SH-SY5Y (cell line): ENCODE data around the gene RHEBL1.

Experiments
- GATA2 ChIP-seq: IDR thresholded peaks from 2 replicates; pipeline ENCODE4 v1.6.1; 2011; ENCODE audit warnings: mild to moderate bottlenecking, low read depth, low read length
- GATA3 ChIP-seq: IDR thresholded peaks from 2 replicates; pipeline ENCODE4 v1.6.1; 2011; ENCODE audit warnings: low read depth, mild to moderate bottlenecking, low read length, moderate library complexity

The RHEBL1 gene

DNA sequence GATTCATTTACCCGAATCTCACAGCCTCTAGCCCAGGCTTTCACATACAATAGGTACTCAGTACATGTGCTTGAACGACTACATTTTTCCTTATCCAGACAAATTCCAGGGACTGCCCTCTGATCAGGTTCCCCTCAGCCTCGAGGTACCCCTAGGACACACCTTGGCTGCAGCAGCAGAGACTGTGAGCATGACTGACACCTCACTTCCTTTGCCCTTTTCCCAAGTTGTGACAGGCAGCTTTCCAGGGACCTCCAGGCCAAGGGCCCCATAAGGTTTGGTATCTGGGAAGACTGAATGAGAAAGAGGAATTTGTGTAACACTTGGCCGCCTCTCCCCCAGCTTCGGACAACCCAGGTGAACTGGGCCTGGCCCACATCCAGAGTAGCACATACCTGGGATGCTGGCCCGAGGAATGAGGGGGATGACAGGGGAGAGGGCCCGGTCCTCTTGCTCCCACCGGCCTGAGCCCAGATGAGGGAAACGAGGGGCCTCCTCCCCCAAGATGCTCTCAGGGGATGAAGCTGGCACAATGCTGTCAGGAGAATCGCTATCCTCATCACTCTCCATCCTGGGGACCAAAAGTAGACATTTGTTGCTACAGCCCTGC lies 41.0 kb downstream of the RHEBL1 start:
- no peak for TF ChIP-seq GATA3
- TF ChIP-seq GATA2: no peak

DNA sequence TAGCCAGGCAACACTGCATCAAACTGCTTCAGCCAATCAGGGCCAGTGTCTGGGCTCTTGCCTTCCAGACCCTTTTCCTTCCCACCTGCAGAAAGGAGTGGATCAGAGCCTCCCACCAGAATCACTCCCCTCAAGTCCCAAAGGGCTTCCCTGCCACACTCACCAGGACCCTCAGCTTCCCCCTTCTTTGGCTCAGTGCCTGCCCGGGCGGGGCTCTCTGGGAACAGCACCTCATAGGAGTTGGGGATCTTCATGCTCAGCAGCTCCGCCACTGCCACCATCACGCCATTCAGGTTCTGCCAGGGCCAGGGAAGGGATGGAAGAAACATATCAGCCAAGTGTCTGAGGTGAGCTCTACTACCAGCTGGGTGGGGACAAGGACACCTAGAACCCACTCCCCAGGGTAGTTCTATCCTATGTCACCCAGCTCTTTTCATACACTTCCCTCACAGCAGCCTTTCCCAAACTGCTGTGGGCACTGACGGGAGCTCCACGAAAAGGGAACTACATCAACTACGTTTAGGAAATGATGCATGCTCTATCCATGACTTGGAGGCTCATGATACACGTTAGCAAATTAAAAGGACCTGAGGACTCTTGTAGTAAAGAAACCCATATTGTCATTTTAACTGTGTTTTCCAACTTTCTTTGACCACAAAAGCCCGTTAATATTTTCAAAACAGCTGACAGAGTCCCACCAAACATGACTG lies 41.8 kb downstream of the RHEBL1 start:
- TF ChIP-seq GATA2: no peak

DNA sequence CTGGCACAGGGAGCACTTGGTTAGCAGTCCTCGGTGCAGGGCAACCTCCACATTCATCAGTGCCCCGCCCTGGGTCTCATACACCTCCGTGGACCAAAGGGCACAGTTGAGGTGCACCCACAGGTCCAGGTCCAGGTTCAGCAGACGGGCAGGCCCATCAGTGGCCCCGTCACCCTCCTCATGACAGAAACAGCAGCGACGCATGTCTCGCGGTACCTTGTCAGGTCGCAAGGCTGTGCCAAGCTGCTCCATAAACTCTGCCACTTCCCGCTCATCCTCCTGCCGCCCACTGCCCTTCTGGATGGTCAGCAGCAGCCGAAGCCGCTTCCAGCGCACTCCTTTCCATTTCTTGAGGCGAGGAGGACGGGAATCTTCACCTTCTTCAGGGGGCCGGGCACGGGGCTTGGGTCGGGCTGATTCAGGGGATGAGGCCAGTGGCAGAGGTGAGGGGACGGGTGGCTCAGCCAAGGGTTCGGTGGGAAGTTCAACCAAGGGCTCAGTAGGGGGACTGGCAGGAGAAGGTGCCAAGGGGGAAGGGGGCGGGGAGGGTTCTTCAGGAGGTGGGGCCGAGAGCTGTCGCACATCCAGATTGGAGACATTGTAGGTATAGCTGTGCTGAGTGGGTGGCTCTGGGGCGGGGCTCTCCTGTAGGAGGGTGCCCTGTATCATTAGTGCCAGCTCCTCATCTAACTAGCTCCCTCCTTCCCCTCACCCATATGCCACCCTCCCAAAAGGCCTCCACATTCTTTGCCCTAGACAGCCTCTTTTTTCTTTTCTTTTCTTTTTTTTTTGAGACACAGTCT lies 42.9 kb downstream of the RHEBL1 start:
- TF ChIP-seq GATA3 (no peak), GATA2 (no peak)

DNA sequence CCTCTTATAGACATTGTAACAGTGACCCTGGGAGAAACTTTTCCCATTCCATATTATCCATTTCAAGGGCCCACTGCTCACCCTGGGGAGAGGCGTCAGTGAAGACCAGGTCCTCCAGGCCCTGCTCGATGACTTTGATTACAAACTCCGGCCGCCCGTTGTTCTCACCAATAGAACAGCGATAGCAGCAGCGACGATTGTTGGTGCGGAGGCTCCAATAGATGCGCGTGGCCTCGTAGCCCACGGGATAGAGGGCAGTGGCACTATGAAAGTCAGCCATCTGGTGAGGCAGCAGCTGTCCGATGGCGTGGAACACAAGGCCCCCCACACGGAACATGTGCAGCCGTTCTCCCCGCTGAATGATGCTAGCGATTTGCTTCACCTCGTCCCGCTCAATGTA lies 43.7 kb downstream of the RHEBL1 start:
- TF ChIP-seq GATA2 (no peak), GATA3 (no peak)

DNA sequence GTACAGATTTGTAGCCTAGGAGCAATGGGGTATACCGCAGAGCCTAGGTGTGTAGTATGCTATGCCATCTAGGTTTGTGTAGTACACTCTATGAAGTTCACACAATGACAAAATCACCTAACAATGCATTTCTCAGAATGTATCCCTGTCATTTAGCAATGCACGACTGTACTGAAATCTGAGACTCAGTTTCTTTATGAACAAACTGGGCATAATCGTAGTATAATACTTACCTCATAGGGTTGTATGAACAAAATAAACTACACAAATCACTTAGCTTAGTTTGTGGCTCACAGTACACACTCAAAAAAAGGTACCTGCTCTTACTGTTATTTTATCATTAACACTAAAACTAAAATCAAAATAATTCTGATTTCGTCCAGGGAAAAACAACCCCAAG lies 44.3 kb downstream of the RHEBL1 start:
- no peak for TF ChIP-seq GATA3

DNA sequence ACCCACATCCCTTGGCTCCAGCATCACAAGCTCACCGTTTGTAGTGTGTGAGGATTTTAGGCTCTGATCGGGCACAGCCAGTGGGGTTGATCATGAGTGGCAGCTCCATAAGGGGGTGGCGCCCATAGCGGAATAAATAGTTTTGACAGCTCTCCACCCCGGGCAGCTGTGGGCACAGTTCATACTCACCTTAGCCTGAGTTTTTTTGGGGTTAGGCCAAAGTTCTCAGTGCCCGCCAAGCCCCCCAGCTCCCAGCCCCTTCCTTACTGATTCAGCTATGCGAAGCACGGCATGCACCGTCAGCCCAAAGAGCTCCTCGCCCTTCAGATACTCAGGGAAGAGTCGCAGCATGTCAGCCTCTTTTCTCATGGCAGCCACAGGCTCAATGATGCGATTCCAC lies 45.2 kb downstream of the RHEBL1 start:
- TF ChIP-seq GATA3 (no peak), GATA2 (no peak)

DNA sequence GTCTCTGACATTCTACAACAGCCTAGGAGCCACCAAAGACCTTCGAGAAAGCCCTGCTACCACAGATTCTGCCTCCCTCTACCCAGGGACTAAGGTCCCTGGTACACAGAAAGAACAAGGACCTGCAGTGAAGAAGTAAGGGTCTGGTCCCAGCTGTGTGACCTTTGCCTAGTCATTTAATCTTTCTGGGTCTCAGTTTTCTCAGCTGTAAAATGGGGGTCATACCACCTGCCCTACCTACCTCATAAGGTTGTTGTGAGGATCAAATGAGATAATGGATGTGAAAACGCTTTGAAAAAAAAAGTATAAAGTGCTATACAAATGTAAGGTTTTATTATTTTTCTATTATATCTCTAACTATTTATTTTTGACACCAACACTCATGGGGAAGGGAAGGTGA lies 46.0 kb downstream of the RHEBL1 start:
- TF ChIP-seq GATA3 (no peak), GATA2 (no peak)

DNA sequence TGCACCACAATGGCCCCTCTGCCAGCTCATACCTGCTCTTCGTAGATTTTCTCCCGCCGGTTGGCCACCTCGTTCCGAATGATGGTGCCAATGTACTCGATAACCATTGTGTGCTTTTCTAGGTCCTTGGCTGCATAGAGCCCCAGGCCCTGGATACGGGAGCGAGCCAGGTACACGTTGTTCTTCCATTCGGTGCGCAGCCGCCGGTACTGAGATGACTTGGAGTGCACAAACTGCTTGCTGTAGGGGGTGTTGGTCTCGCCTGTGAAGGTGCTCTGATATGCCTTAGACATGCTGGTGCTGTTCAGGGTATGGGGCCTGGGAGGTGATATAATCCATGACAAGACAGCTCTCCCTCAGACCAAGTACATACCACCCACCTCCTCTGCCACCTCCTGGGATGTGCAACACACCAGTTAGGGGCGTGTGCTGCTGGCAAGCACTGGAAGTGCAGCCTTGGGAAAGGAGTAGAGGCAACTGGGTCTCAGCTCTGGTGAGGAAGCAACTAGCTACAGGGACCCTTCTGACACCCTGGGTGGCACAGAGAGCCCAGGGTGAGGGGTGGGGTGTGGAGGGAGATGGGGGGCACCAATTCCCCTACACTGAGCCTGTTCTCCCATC lies 47.1 kb downstream of the RHEBL1 start:
- no peak for TF ChIP-seq GATA3
- TF ChIP-seq GATA2: no peak

DNA sequence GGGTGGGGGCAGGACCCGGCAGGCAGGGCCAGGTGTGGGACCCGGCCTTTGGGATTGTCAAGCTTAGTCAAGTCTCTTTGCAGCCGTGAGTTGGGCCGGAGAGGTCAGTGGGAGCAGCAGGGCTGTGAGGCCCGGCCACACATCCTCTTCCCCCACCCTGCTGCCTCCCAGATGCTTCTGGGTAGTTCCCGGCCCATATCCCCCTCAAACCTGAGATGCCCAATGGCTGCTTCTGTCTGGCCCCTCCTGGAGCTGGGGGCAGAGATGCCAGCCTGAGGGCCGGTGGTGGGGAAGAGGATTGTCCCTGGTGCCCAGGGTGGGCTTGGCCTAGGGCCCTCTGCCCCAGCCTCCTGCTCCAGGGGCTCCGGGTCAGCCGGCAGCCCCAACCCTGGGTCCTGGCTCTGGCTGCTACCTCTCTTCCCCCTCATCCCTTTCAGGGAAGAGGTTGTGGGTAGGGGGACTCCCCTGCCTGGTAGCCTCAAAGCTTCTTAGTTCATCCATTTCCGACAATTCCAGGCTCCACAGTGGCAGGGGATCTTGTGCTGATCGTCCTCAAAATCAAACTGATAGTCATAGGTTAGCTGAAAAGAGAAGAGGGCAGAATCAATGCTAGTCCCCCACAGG lies 48.4 kb downstream of the RHEBL1 start:
- TF ChIP-seq GATA2 (no peak), GATA3 (no peak)

DNA sequence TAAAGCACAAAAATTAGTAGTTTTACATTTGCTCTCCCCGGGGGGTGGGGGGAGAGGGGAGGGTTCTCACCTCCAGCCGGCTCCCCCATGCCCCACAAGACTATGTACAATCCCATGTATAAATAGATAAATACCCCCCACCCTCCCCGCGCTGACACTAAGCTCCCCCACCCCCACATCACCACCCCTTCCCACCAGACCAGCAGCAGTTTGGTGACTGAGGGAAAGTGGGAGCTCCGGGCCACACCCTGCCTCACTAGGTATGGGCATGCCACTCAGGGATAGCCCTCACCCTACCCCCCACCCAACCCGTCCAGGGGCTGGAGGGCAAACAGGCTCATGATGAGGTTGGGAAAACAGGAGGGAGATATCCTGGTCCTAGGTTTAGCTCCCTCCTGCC lies 49.3 kb downstream of the RHEBL1 start:
- no peak for TF ChIP-seq GATA3
- TF ChIP-seq GATA2: no peak

DNA sequence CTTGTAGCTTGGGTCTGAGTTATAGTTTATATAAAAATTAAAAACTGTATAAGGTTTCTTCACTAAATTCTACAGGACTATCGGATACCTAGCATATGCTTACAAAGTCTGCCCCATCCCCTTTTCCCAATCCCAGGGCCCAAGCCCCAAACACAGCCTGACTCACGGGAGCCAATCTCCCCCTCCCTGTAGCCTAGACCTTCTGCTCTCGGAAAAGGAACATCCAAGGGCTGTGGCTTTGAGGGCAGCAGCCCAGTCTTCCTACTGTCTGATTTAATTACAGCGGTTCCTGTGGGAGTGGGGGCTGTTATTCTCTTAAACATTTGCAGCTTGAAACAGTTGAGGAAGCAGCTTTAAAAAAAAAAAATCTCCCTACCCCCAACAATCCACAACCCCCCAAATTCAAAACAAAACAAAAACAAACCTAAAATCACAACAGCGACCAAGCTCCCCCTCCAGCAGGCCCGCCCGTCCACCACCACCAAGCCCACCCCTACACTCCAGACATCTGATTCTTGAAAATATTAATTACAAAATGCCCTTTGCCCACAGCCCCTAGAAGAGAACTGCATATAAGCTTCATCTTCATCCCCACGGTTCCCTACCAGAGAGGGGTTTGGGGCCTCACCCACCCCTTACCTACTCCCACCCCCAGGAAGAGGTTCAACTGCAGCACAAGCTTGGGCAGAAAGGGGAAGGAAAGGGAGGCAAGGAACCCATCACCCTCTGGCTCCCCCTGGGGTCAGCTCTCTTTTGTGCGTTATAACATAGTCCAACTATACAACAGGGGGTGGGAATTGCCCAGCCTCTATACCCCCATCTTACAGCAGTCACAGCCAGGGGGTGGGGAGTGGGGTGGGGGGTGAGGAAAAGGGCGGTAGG lies 50.1 kb downstream of the RHEBL1 start:
- no peak for TF ChIP-seq GATA2
- no peak for TF ChIP-seq GATA3

DNA sequence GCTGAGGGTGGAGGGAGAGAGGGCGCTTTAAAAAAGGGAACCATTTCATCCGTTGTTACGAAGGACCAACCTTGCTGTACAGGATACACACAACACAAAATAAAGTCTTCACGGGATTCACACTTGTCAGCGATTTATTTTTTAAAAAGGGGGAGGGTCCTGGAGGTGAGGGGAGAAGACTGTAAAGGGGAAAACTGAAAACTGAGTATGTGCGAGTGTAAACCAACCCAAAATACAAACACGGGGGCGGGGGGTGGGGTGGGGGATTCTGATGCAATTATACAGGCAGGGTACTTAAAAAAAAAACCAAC lies 50.7 kb downstream of the RHEBL1 start:
- TF ChIP-seq GATA3: no peak
- TF ChIP-seq GATA2: no peak

DNA sequence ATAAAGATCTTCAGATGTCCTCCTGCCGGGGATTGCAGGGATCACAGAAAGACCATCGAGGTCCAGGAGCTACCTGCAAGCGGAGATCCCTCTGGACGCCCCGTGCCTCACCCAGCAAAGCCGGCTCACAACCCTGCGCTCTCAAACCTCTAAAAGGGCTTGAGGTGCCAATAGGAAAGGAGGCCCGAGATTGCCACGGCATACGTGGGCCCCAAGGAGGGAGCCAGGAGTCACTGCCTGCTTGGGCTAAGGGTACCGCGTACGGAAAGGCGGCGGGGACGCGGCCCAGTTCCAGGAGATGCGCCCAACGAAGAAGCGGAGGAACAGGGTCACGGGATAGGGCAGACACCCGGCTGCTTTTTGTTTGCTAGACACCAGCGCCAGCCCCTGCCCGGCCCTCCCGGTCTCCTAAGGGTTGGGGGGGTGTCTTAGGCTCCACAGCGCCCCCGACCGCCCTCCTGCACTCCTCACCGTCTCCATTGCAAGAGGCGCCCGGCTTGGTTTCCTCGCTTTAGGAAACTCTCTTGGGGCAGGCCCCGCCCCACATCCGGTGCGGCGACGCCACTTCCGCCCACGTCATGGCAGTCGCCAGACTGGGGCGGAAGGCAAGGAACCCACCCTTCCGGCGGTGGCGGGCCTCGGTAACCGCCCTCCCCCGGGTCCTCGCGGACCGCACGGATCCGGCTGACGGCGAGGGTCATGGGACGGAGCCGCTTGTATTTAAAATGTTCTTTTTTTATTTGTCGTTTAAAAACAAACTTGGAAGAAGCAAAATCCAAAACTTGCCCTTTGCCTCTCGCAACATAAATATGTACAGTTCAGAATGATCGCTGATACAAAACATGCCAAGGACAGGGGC lies 51.3 kb downstream of the RHEBL1 start, which contains the start of gene PRKAG1:
Gene PRKAG1, minus strand, starts transcription at position 516 of the 859 bp plus-strand sequence. Its CDS starts 36 bp downstream, at position 480.
- TF ChIP-seq GATA2 (no peak), GATA3 (no peak)
